GM23338 (cell line): ENCODE measurements around the gene USP21. TPM values are rescaled to one million over a fixed set of nuclear protein-coding genes. Genes with fewer than 3 reads are reported as not detected.

Experiments
- polyA plus RNA-seq: library from polyadenylated mRNA; unstranded; fragments of >200 nt; fragmentation: Nextera tagmentation; extraction: Ambion mirVana; gene quantifications from 2 replicates; pipeline ENCODE4 v1.2.1, GENCODE V29; 2016
- small RNA-seq: library from RNA; depleted of rRNA; stranded (forward); fragments of <200 nt; gene quantifications from one replicate; pipeline ENCODE3, GENCODE V24; 2014; ENCODE audit warnings: low replicate concordance
- total RNA-seq: library from RNA; depleted of rRNA; stranded (reverse); fragments of >200 nt; shearing (Covaris generic); gene quantifications from 2 replicates; pipeline ENCODE4 v1.2.3, GENCODE V29; 2014; rRNA removed

The USP21 gene
- total and polyA plus RNA-seq, 2 experiments from 2014 or later: 17.9 to 25.6 TPM

Small RNAs within 50 kb of the gene (small RNA-seq; reads per million reads assigned to genes)
- gene RF01225: not detected

Other genes starting within 250 kb of the USP21 start
- gene ITLN2, start 204.7 kb upstream of the USP21 start, total RNA-seq: 7.0 and 12.8 TPM in 2 replicates
- 7.2 and 8.0 TPM in 2 replicates for gene ITLN2, start 204.7 kb upstream of the USP21 start, polyA plus RNA-seq
- gene F11R, start 138.3 kb upstream of the USP21 start, total RNA-seq: 169 and 194 TPM in 2 replicates
- 51.0 and 51.8 TPM in 2 replicates for gene F11R, start 138.3 kb upstream of the USP21 start, polyA plus RNA-seq
- gene TSTD1, start 120.5 kb upstream of the USP21 start, total RNA-seq: 94.9 and 102 TPM in 2 replicates
- gene TSTD1, start 120.5 kb upstream of the USP21 start, polyA plus RNA-seq: 244 and 257 TPM in 2 replicates
- gene USF1, start 113.5 kb upstream of the USP21 start, total RNA-seq: 71.7 and 74.8 TPM in 2 replicates
- gene USF1, start 113.5 kb upstream of the USP21 start, polyA plus RNA-seq: 23.6 and 23.8 TPM in 2 replicates
- 0.19 TPM in 1 of 2 replicates, not detected in the other for gene ARHGAP30, start 89.6 kb upstream of the USP21 start, total RNA-seq
- gene ARHGAP30, start 89.6 kb upstream of the USP21 start, polyA plus RNA-seq: 0.45 and 1.0 TPM in 2 replicates
- gene NECTIN4, start 69.9 kb upstream of the USP21 start, total RNA-seq: not detected in 2 replicates
- gene NECTIN4, start 69.9 kb upstream of the USP21 start, polyA plus RNA-seq: 0.16 and 0.42 TPM in 2 replicates
- gene KLHDC9, start 61.1 kb upstream of the USP21 start, total RNA-seq: 5.6 and 6.3 TPM in 2 replicates
- 6.6 and 7.2 TPM in 2 replicates for gene KLHDC9, start 61.1 kb upstream of the USP21 start, polyA plus RNA-seq
- 19.7 and 45.6 TPM in 2 replicates for gene PFDN2, start 41.5 kb upstream of the USP21 start, total RNA-seq
- gene PFDN2, start 41.5 kb upstream of the USP21 start, polyA plus RNA-seq: 352 and 395 TPM in 2 replicates
- 29.7 and 35.9 TPM in 2 replicates for gene NIT1, start 41.4 kb upstream of the USP21 start, total RNA-seq
- 38.0 and 43.0 TPM in 2 replicates for gene NIT1, start 41.4 kb upstream of the USP21 start, polyA plus RNA-seq
- 30.2 and 35.3 TPM in 2 replicates for gene DEDD, start 26.8 kb upstream of the USP21 start, total RNA-seq
- gene DEDD, start 26.8 kb upstream of the USP21 start, polyA plus RNA-seq: 20.7 and 22.8 TPM in 2 replicates
- 41.4 and 57.5 TPM in 2 replicates for gene UFC1, start 5.5 kb upstream of the USP21 start, total RNA-seq
- gene UFC1, start 5.5 kb upstream of the USP21 start, polyA plus RNA-seq: 74.5 and 77.0 TPM in 2 replicates
- 24.7 and 26.5 TPM in 2 replicates for gene PPOX, start 6.9 kb downstream of the USP21 start, total RNA-seq
- gene PPOX, start 6.9 kb downstream of the USP21 start, polyA plus RNA-seq: 39.6 and 46.2 TPM in 2 replicates
- gene B4GALT3, start 18.0 kb downstream of the USP21 start, total RNA-seq: 32.4 and 35.8 TPM in 2 replicates
- gene B4GALT3, start 18.0 kb downstream of the USP21 start, polyA plus RNA-seq: 23.3 and 24.2 TPM in 2 replicates
- gene ADAMTS4, start 39.6 kb downstream of the USP21 start, total RNA-seq: 4.7 and 5.2 TPM in 2 replicates
- 1.3 and 1.7 TPM in 2 replicates for gene ADAMTS4, start 39.6 kb downstream of the USP21 start, polyA plus RNA-seq
- 94.7 and 131 TPM in 2 replicates for gene NDUFS2, start 42.9 kb downstream of the USP21 start, total RNA-seq
- gene NDUFS2, start 42.9 kb downstream of the USP21 start, polyA plus RNA-seq: 54.0 and 56.7 TPM in 2 replicates
- 0.74 TPM in 1 of 2 replicates, not detected in the other for gene FCER1G, start 55.8 kb downstream of the USP21 start, total RNA-seq
- gene FCER1G, start 55.8 kb downstream of the USP21 start, polyA plus RNA-seq: 0.57 and 1.1 TPM in 2 replicates
- not detected in 2 replicates for gene APOA2, start 64.1 kb downstream of the USP21 start, total RNA-seq
- gene APOA2, start 64.1 kb downstream of the USP21 start, polyA plus RNA-seq: 2.7 TPM in 1 of 2 replicates, not detected in the other
- 12.9 and 22.3 TPM in 2 replicates for gene TOMM40L, start 66.6 kb downstream of the USP21 start, total RNA-seq
- 5.9 and 6.8 TPM in 2 replicates for gene TOMM40L, start 66.6 kb downstream of the USP21 start, polyA plus RNA-seq
- gene NR1I3, start 78.7 kb downstream of the USP21 start, total RNA-seq: not detected in 2 replicates
- 0.40 and 0.50 TPM in 2 replicates for gene NR1I3, start 78.7 kb downstream of the USP21 start, polyA plus RNA-seq
- 1.4 and 3.8 TPM in 2 replicates for gene PCP4L1, start 99.2 kb downstream of the USP21 start, total RNA-seq
- gene PCP4L1, start 99.2 kb downstream of the USP21 start, polyA plus RNA-seq: 1.7 and 2.2 TPM in 2 replicates
- gene MPZ, start 150.5 kb downstream of the USP21 start, total RNA-seq: 1.6 and 1.9 TPM in 2 replicates
- gene MPZ, start 150.5 kb downstream of the USP21 start, polyA plus RNA-seq: 2.2 and 4.0 TPM in 2 replicates
- gene SDHC, start 154.9 kb downstream of the USP21 start, total RNA-seq: 84.4 and 126 TPM in 2 replicates
- gene SDHC, start 154.9 kb downstream of the USP21 start, polyA plus RNA-seq: 107 and 141 TPM in 2 replicates
- gene CFAP126, start 208.4 kb downstream of the USP21 start, total RNA-seq: not detected in 2 replicates
- gene CFAP126, start 208.4 kb downstream of the USP21 start, polyA plus RNA-seq: not detected in 2 replicates